ENCODE results near the gene NR1D2. TPM values are rescaled to one million over a fixed set of nuclear protein-coding genes. Genes with fewer than 3 reads are reported as not detected.

NR1D2 gene
- total RNA-seq, 1 experiment from 2014 or later: 8.7 TPM

- TF ChIP-seq EZH2 (IDR thresholded peaks at IDR 0.05; ENCODE audit: borderline replicate concordance, low read depth, low read length, poor library complexity, severe bottlenecking) (no peak), CTCF (conservative IDR thresholded peaks at IDR 0.05; ENCODE audit: low read depth, low read length) (no peak)
- H3K27me3 ChIP-seq (replicated peaks; ENCODE audit: insufficient read depth, low read depth, low read length, poor library complexity): no peaks in the 10 kb centered on the region
- no peak for DNase-seq (ENCODE audit: low spot score)
Observed at GRCh38 chr3:23981955-23982354, 36.9 kb downstream of the NR1D2 start.

GRCh38 chr3:23984934-23985333, 39.8 kb downstream of the NR1D2 start:
- ChIA-PET POLR2A (ENCODE audit: low non-redundant PET) (no interaction called here), CTCF (no interaction called here)
- peaks cover 19% of the 10 kb centered on the region for H3K4me1 ChIP-seq (ENCODE audit: insufficient read depth, low read length, poor library complexity, severe bottlenecking)

More at GRCh38 chr3:23981955-23982354, 36.9 kb downstream of the NR1D2 start:
- Histone ChIP-seq H3K36me3 (ENCODE audit: insufficient read depth, low read length, poor library complexity, severe bottlenecking) (no peaks in the 10 kb centered on the region), H3K4me1 (ENCODE audit: insufficient read depth, low read length, poor library complexity, severe bottlenecking) (peaks cover 12% of the 10 kb centered on the region), H3K27ac (ENCODE audit: low read depth, low read length, poor library complexity, severe bottlenecking) (no peak overlapping the region), H3K4me3 (ENCODE audit: low read depth, low read length, poor library complexity, severe bottlenecking) (no peak overlapping the region), H3K9me3 (ENCODE audit: low read depth, low read length, poor library complexity, severe bottlenecking) (no peaks in the 10 kb centered on the region)
- POLR2A ChIA-PET (ENCODE audit: low non-redundant PET): no interaction called here
- CTCF ChIA-PET: no interaction called here
- no TSS peak for BruUV-seq (replicated peaks)
- intact Hi-C loops (cut with micrococcal nuclease; ENCODE audit: unreplicated experiment): no loop called here

GRCh38 chr3:23985747-23986544, 40.9 kb downstream of the NR1D2 start:
- no peak overlapping the region for H3K27ac ChIP-seq (ENCODE audit: low read depth, low read length, poor library complexity, severe bottlenecking)
- intact Hi-C loops (cut with micrococcal nuclease; ENCODE audit: unreplicated experiment): no loop called here
- no peaks in the 10 kb centered on the region for H3K36me3 ChIP-seq (ENCODE audit: insufficient read depth, low read length, poor library complexity, severe bottlenecking)
- H3K9me3 ChIP-seq (ENCODE audit: low read depth, low read length, poor library complexity, severe bottlenecking): no peaks in the 10 kb centered on the region
- ChIA-PET POLR2A (ENCODE audit: low non-redundant PET) (no interaction called here), CTCF (no interaction called here)
- H3K4me1 ChIP-seq (ENCODE audit: insufficient read depth, low read length, poor library complexity, severe bottlenecking): peaks cover 27% of the 10 kb centered on the region
- TF ChIP-seq EZH2 (IDR thresholded peaks at IDR 0.05; ENCODE audit: borderline replicate concordance, low read depth, low read length, poor library complexity, severe bottlenecking): no peak
- TF ChIP-seq CTCF (conservative IDR thresholded peaks at IDR 0.05; ENCODE audit: low read depth, low read length): no peak
- BruUV-seq (replicated peaks): no TSS peak
- no peaks in the 10 kb centered on the region for H3K27me3 ChIP-seq (replicated peaks; ENCODE audit: insufficient read depth, low read depth, low read length, poor library complexity)
- H3K4me3 ChIP-seq (ENCODE audit: low read depth, low read length, poor library complexity, severe bottlenecking): no peak overlapping the region
- DNase-seq (ENCODE audit: low spot score): no peak

More at GRCh38 chr3:23984934-23985333, 39.8 kb downstream of the NR1D2 start:
- no peak for TF ChIP-seq CTCF (conservative IDR thresholded peaks at IDR 0.05; ENCODE audit: low read depth, low read length)
- no peak for TF ChIP-seq EZH2 (IDR thresholded peaks at IDR 0.05; ENCODE audit: borderline replicate concordance, low read depth, low read length, poor library complexity, severe bottlenecking)
- no peaks in the 10 kb centered on the region for H3K36me3 ChIP-seq (ENCODE audit: insufficient read depth, low read length, poor library complexity, severe bottlenecking)
- no peak for DNase-seq (ENCODE audit: low spot score)
- BruUV-seq (replicated peaks): no TSS peak
- no peak overlapping the region for H3K4me3 ChIP-seq (ENCODE audit: low read depth, low read length, poor library complexity, severe bottlenecking)
- intact Hi-C loops (cut with micrococcal nuclease; ENCODE audit: unreplicated experiment): no loop called here
- no peak overlapping the region for H3K27ac ChIP-seq (ENCODE audit: low read depth, low read length, poor library complexity, severe bottlenecking)
- no peaks in the 10 kb centered on the region for H3K9me3 ChIP-seq (ENCODE audit: low read depth, low read length, poor library complexity, severe bottlenecking)
- H3K27me3 ChIP-seq (replicated peaks; ENCODE audit: insufficient read depth, low read depth, low read length, poor library complexity): no peaks in the 10 kb centered on the region

Data from A673 (cell line).